ENCODE data around the gene GRIN2C.

Gene GRIN2C

GRCh38 chr17:74842599-74843351 lies 16.9 kb downstream of the GRIN2C start:
- DNase-seq = no peak

- no peak for DNase-seq
These were observed 17.5 kb downstream of the GRIN2C start for GRCh38 chr17:74842146-74842598.

DNA sequence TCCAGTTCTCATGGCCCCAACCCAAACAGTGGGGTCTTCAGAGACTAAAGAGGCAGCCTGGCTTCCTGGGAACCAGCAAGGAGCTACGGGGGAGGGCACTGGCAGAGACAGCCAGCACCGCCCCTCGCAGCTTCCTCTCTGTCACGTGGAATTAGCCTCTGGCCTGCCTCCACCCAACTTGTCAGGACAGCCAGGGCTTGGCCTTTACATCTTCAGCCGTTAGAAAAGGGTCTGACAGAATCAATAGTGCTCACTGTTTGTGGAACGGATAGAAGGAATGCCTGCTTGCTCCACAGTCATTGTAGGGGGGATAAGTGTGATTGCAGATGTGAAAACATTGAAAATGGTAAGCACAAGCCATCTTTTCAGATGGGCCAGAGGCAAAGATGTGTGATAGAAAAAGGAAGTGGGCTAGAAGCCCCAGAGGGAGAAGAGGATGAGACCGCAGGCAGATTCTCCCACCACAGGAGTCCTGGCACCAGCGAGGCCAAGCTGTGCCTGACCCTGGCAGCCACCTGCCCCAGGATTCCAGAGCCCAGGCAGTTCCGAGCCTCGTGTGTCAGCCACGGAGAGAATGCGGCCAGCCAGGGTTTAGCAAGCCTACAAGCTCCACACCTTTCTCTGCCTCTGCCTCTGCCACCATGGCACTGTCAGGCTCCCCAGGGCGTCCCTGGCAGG lies 18.6 kb downstream of the GRIN2C start:
- DNase-seq = no peak

- DNase-seq = no peak
These were observed 19.5 kb downstream of the GRIN2C start for GRCh38 chr17:74839990-74840852.

- DNase-seq = no peak
These were observed 21.4 kb downstream of the GRIN2C start for GRCh38 chr17:74838274-74838673.

DNA sequence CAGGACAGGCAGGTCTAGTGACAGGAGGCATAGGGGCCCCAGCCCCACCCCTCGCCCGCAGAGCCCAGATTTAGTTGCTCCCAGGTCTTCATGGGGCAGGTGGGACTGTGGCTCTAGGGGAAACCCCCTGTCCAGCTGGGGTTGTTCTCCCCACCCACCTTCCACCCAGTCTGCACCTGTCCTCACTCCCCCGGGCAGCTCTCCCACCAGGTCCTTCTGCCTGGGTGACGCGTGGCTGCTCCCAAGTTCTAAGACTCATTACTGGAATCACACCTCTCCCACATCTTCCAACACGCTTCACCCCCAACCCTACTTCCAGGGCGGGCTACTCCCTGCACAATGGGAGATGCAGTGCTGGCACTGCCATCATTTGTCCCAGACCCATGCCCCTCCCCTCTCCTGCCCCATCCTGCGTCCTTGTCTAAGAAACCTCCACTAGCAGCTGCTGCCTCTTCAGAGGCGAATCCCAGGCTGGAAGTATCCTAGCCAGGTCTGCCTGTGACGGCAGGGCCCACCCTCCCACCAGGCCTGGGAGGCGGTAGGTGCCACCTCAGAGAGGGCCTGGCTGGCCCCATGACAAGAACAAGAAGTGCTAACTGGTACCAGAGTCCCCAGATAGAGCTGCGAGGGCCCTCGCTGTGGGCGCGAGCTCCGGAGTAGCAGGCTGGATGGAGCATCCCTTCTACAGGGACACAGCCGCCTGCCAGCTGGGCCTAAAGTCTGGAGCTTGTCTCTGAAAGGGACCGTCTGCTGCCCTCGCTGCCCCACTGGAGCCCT lies 22.8 kb downstream of the GRIN2C start:
- DNase-seq = no peak

- no peak for DNase-seq
These were observed 23.5 kb downstream of the GRIN2C start for GRCh38 chr17:74836191-74836590.

DNA sequence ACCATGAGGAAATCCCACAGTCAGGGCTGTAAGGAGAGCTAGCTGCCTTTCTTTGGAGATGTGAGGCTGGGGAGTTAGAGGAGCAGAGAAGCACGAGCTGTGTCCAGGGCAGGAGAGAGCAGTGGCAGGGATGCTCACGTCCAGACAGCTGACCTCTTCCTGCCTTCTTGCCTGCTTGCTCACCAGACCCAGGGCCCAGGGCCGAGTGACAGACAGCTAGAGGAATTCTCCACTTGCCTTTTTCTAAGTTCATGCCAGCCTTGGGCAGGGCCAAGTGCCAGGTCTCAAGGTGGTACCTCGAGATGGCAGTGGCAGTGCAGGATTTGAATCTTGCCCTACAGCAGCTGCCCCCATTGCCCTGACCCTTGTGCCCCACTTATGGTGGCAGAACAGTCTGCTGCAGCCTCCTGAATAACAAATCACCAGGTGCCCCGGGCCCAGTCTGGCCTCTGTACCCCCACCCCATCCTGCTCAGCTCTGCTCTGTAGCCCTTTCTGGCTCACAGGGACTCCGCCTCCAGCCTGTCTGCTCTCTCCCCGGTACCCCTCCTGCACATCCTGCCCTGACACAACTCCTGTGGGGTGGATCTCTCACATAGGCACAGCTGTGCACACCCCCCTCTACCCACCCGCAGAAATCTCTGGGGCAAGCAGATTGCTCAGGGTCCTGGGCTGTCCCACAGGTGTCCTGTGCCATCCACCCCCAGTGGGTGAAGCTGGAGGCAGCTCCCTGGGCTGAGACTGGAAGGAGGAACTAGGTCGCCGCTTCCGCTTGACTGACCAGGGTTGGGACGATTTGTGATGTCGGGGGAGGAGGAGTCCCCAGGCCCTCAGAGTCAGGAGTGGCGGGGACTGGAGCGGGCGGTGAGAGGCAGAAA lies 25.9 kb downstream of the GRIN2C start:
- DNase-seq = no peak

- DNase-seq = no peak
These were observed 27.3 kb downstream of the GRIN2C start for GRCh38 chr17:74832421-74832820.

DNA sequence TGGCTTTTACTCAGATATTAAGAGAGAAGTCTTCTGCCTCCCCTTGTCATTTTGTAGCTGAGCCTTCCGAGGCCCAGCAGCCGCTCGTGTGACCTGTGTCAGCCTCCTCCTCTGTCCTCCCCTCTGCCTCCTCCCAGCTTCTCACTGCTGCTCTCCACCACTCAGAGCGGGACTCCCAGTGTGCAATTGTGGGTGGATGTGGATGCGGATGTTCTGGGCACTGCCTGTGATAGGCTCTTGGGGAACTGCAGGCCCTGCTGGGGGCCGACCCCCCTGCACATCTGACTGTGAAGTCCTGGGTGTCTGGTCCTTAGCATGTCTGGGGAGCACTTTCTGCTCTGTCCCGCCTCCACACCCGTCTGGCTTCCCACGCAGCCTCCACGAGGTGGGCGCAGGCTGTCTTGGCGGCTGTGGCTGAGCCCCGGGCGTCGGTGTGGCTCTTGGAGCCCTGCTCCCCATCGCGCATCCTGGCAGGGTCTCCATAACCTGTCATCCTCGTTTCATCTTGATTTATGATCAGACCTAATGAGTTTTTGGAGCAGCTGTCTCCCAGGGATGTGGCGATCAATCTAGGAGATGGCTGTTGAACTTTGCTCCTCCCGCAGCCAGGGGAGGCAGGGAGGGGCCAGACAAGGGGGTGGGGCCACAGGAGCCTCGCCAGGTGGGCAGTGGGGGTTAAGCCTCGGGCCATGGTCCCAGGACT lies 28.1 kb downstream of the GRIN2C start:
- no peak for DNase-seq

DNA sequence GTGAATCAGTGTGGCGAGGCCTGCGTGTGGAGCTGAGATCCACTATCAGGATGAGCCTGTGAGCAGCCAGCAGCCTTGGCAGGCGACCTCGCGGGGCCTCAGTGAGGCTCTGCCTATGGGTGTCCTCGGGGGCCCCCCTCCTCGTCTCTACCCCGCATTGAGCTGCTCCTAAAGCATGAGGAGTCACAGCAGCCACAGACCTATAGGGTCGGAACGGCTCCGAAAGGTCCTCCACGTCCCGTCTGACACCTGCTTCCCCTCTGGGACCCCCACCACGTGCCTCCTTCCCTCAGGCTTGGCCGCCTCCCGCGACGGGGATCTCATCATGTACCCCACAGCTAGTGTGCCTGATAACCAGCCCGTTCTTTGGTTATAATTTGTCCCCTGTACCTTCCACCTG lies 28.8 kb downstream of the GRIN2C start:
- no peak for DNase-seq

DNA sequence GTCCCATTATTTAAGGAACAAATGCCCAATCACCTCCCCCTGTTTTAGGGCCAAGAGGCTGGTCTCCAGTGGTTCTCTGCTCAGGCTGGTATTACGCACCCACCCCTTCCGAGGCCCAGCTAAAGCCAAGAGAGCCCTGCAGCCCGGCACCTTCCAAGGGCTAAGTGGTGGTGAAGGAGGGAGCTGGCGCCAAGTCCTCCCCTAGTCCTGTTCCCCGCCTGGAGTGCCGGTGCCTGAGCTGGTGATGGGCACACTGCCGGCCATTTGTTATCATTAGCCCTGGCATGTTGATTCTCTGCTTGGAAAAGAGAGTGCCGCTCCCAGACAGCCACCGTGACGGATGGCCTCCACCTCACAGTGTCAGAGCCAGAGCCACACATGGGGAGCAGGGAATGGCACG lies 31.9 kb downstream of the GRIN2C start:
- no peak for DNase-seq

GRCh38 chr17:74825952-74826719 lies 33.5 kb downstream of the GRIN2C start:
- no peak for DNase-seq

DNA sequence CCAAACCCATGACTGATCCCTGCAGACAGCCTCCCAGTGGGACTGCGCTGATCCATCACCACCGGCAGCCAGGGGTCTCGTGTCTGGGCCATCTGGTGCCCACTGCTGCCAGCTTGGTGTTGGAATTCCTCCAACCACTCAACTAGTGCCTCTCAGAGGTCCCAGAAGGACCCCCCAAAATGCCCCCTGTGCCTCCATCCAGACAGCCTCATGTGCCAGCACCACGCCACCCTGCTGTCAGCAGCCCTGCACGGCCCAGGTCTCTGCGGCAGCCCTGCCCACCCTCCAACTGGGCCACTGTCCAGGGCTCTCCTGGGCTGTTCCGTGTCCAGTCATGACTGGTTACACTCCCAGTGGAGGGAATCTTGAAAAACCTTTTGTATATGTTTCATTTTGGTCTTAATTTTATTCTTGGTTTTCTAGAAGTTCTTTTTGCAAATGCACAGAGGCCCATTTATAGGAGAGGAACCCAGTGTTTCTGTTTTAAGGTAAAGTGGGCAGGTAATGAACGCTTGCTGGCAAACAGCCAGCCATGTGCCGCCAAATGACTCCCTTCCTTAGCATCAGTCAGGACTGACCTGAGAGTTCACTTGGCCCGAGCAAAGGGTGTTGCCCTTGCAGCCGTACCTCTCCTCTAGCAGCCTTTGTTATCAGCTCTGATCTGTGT lies 34.6 kb downstream of the GRIN2C start:
- DNase-seq = no peak

DNA sequence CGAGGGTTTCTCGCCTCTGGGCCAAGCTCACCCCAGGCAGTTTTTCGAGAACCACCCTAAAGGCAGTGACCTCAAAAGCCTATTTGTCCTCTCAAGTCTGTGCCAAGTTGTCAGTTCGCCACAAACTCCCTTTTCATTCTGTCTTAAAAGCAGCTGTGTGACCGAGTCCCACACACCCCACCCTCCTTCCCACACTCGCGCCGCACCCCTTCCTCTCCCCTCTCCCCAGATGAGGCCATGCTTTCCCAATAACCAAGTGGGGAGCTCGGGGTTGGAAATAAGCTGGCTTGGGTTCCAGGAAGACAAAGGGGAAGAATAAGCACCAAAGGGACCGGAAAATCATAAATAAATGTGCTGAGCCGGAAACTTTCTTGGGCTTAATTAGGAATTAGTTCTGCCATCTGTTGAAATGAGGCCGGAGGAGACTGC lies 36.7 kb downstream of the GRIN2C start:
- DNase-seq = no peak

GRCh38 chr17:74822335-74822938 lies 37.2 kb downstream of the GRIN2C start:
- DNase-seq = no peak

- DNase-seq = no peak
These were observed 37.9 kb downstream of the GRIN2C start for GRCh38 chr17:74821655-74822334.

DNA sequence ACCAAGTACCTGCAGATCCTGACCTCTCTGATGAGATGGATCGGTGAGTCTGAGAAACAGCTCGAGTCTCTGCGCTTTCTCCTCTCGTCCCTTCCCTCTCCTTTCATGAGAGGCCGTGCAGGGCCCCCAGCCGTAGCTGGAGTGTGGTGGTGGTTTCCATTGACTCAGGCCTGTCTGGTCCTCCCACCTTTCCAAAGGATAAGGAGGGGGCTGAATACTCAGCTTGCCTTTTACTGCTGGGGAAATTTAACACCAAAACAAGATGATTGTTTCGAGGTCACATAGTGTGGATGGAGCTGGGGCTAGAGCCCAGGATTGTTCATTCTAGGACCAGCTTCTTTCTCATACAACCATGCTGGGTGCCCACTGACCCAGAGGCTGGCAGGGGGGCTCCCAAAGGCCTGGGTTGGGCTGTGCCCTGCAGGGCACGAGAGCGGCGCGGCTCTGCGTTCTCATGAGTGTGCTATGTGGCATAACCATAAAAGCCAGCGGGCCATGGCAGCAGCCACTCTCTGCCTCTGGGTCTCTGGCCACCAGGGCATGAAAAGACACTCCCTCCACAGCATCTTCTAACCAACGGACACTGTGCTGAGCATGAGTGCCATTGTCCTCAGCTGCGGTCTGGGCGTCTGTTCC lies 39.8 kb downstream of the GRIN2C start:
- DNase-seq = no peak

Measured in activated CD4-positive, alpha-beta T cell treated with anti-CD3 and anti-CD28 coated beads for 48 hours (primary cell).